HepG2 (cell line): ENCODE measurements around the gene ABCG8. TPM values are rescaled to one million over a fixed set of nuclear protein-coding genes. Genes with fewer than 3 reads are reported as not detected.

Experiments
- ATAD3A ChIP-seq: sonication (generic); formaldehyde crosslinking; IDR thresholded peaks from 2 replicates; pipeline ENCODE4 v1.4.0; 2020; ENCODE audit warnings: missing genetic modification reagents
- BRD4 ChIP-seq: sonication (generic); formaldehyde crosslinking; IDR thresholded peaks from 2 replicates; pipeline ENCODE4 v1.4.0; 2020; ENCODE audit warnings: missing genetic modification reagents
- ELF3 ChIP-seq: IDR thresholded peaks from 2 replicates; pipeline ENCODE4 v1.6.1; 2016; ENCODE audit warnings: missing genetic modification reagents, missing compliant biosample characterization
- ERF ChIP-seq: IDR thresholded peaks from 2 replicates; pipeline ENCODE4 v1.6.1; 2018; ENCODE audit warnings: missing biosample characterization, missing genetic modification reagents
- HNF4G ChIP-seq, 2 experiments: sonication (generic) in 1 of 2; formaldehyde crosslinking in 1 of 2; IDR thresholded peaks; 2 replicates each; pipeline versions ENCODE4 v1.4.0 to v1.6.1; 2011 to 2020; ENCODE audit warnings: borderline replicate concordance in 2 of 2, low read depth in 2 of 2, mild to moderate bottlenecking in 2 of 2, low read length in 1 of 2, missing genetic modification reagents in 1 of 2, moderate library complexity in 1 of 2
- NCOA2 ChIP-seq: sonication (generic); formaldehyde crosslinking; IDR thresholded peaks from 2 replicates; pipeline ENCODE4 v1.8.0; 2022; ENCODE audit warnings: inconsistent platforms
- NCOR1 ChIP-seq: fragments of 200-600 bp; sonication (generic); IDR thresholded peaks from 2 replicates; pipeline ENCODE4 v1.7.0; 2017; ENCODE audit warnings: antibody characterized with exemption, low read length, borderline replicate concordance
- NFE2L1 ChIP-seq: sonication (generic); formaldehyde crosslinking; IDR thresholded peaks from 2 replicates; pipeline ENCODE4 v1.4.0; 2020; ENCODE audit warnings: missing genetic modification reagents, mild to moderate bottlenecking, borderline replicate concordance
- NFIC ChIP-seq: IDR thresholded peaks from 2 replicates; pipeline ENCODE4 v1.6.1; 2012; ENCODE audit warnings: mild to moderate bottlenecking, low read length, inconsistent platforms
- POLR2AphosphoS5 ChIP-seq: IDR thresholded peaks from 2 replicates; pipeline ENCODE4 v1.6.1; 2012; ENCODE audit warnings: low read depth, low read length
- SP140L ChIP-seq: sonication (generic); formaldehyde crosslinking; IDR thresholded peaks from 2 replicates; pipeline ENCODE4 v1.4.0; 2020; ENCODE audit warnings: missing genetic modification reagents, borderline replicate concordance
- TBL1XR1 ChIP-seq: fragments of 150-350 bp; IDR thresholded peaks from 2 replicates; pipeline ENCODE4 v1.6.1; 2014; ENCODE audit warnings: borderline replicate concordance, low read length; ENCODE audit not compliant: partially characterized antibody
- ZFP36 ChIP-seq: fragments of 150-350 bp; IDR thresholded peaks from 2 replicates; pipeline ENCODE4 v1.6.1; 2018; ENCODE audit warnings: borderline replicate concordance, low read length, low read depth; ENCODE audit not compliant: partially characterized antibody
- ZFP90 ChIP-seq: sonication (generic); formaldehyde crosslinking; IDR thresholded peaks from 2 replicates; pipeline ENCODE4 v1.8.0; 2022; ENCODE audit warnings: missing genetic modification reagents, mild to moderate bottlenecking, inconsistent platforms, borderline replicate concordance
- ZNF138 ChIP-seq: sonication (generic); formaldehyde crosslinking; IDR thresholded peaks from 2 replicates; pipeline ENCODE4 v1.5.0; 2020; ENCODE audit warnings: mild to moderate bottlenecking, low read depth, missing genetic modification reagents
- ZNF264 ChIP-seq: sonication (generic); formaldehyde crosslinking; IDR thresholded peaks from 2 replicates; pipeline ENCODE4 v1.4.0; 2020; ENCODE audit warnings: missing genetic modification reagents
- ZNF317 ChIP-seq: sonication (generic); formaldehyde crosslinking; IDR thresholded peaks from 2 replicates; pipeline ENCODE4 v1.5.0; 2020; ENCODE audit warnings: mild to moderate bottlenecking, missing genetic modification reagents
- ZNF441 ChIP-seq: sonication (generic); formaldehyde crosslinking; IDR thresholded peaks from 2 replicates; pipeline ENCODE4 v1.7.0; 2021; ENCODE audit warnings: missing genetic modification reagents, borderline replicate concordance
- ZNF564 ChIP-seq: sonication (generic); formaldehyde crosslinking; IDR thresholded peaks from 2 replicates; pipeline ENCODE4 v1.8.1; 2023; ENCODE audit warnings: mild to moderate bottlenecking, missing genetic modification reagents
- ZNF567 ChIP-seq: sonication (generic); formaldehyde crosslinking; IDR thresholded peaks from 2 replicates; pipeline ENCODE4 v1.8.1; 2023; ENCODE audit warnings: mild to moderate bottlenecking, missing genetic modification reagents, borderline replicate concordance
- ZNF614 ChIP-seq: IDR thresholded peaks from 2 replicates; pipeline ENCODE4 v1.6.1; 2018; ENCODE audit warnings: missing biosample characterization, missing genetic modification reagents, inconsistent platforms, borderline replicate concordance
- ZNF747 ChIP-seq: sonication (generic); formaldehyde crosslinking; IDR thresholded peaks from 2 replicates; pipeline ENCODE4 v1.8.1; 2023; ENCODE audit warnings: missing genetic modification reagents, mild to moderate bottlenecking, borderline replicate concordance
- polyA plus RNA-seq, 8 experiments: library from polyadenylated mRNA; depleted of rRNA in 3 of 8; stranded (reverse) in 7 of 8; unstranded in 1 of 8; fragments of >200 nt; fragmentation: Illumina TruSeq in 4 of 8; extraction: Trizol in 4 of 8; gene quantifications; 2 replicates each; pipeline versions ENCODE4 v1.2.1 to v1.2.3, GENCODE V29; 2011 to 2016; ENCODE audit warnings: low read depth in 4 of 8, missing spikeins in 1 of 8, mixed read lengths in 1 of 8; ENCODE audit not compliant: insufficient read depth in 1 of 8
- total RNA-seq, 5 experiments: library from RNA; depleted of rRNA; stranded (reverse); fragments of >200 nt; fragmentation: Illumina TruSeq; extraction: Trizol; gene quantifications; 2 replicates each; pipeline ENCODE4 v1.2.3, GENCODE V29; 2016; ENCODE audit warnings: low read depth in 1 of 5
- TF ChIP-seq, protein P1 (sequence below): sonication (generic); formaldehyde crosslinking; IDR thresholded peaks from 2 replicates; pipeline ENCODE4 v1.4.0; 2020; ENCODE audit warnings: low read depth, missing genetic modification reagents
- TF ChIP-seq, protein P2 (sequence below): sonication (generic); formaldehyde crosslinking; IDR thresholded peaks from 2 replicates; pipeline ENCODE4 v1.5.0; 2020; ENCODE audit warnings: missing genetic modification reagents, mild to moderate bottlenecking, borderline replicate concordance
- TF ChIP-seq, protein P3 (sequence below): sonication (generic); formaldehyde crosslinking; IDR thresholded peaks from 2 replicates; pipeline ENCODE4 v1.9.0; 2022; ENCODE audit warnings: low read depth, missing genetic modification reagents

ABCG8 gene
- total and polyA plus RNA-seq, 2 of the 13 experiments (the other 11 are each of a cell fraction or from before 2014, with no cell fraction given): 8.1 to 8.8 TPM

DNA sequence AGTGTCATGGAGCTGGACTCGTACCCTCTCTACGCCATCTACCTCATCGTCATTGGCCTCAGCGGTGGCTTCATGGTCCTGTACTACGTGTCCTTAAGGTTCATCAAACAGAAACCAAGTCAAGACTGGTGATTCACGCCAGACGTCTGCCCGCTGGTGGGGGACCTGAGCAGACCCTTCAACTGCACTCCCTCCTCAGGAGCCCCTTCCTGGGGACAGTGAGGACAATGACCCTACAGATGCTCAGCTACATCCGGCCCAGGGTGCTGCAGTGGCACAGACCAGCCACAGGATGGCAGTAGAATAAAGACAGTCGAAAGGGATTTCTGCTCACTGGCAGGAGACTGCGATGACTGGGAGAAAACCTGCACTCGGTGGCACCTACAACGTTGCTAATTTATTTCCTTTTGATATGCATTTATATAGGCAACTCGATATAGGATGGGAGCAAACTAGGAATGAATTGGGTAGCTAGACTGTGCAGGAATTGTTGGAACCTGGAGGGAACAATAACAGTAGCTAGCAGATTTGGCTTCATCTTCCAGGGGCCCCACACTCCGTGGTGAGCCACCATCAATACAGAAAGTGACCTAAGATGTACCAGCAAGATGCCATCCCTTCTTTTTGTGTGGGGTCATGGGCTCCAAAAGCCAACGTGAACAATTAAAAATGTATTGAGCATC, 39.2 kb downstream of the ABCG8 start (continued):
- TF ChIP-seq HNF4G (IDR thresholded peaks at IDR 0.05; ENCODE audit: borderline replicate concordance, low read depth, low read length) (no peak), HNF4G (CRISPR knock-in tag; IDR thresholded peaks at IDR 0.05; ENCODE audit: borderline replicate concordance, low read depth) (no peak), NCOR1 (no peak), NCOA2 (CRISPR knock-in tag) (0 out of 2 replicates have a peak, but pooled peaks have one; percentile 12), POLR2AphosphoS5 (no peak), ERF (CRISPR knock-in tag) (no peak), ZNF614 (CRISPR knock-in tag) (no peak), ZNF441 (CRISPR knock-in tag) (no peak), NFE2L1 (CRISPR knock-in tag) (no peak), ZNF564 (CRISPR knock-in tag) (no peak), ZNF747 (no peak), ZFP36 (no peak), ELF3 (CRISPR knock-in tag) (0 out of 2 replicates have a peak, but pooled peaks have one; percentile 28), ZNF567 (CRISPR knock-in tag) (no peak), ZNF317 (0 out of 2 replicates have a peak, but pooled peaks have one; percentile 45), NFIC (no peak), ATAD3A (CRISPR knock-in tag) (no peak), SP140L (no peak), TBL1XR1 (no peak), ZNF264 (CRISPR knock-in tag) (no peak), ZFP90 (CRISPR knock-in tag) (no peak), ZNF138 (no peak), BRD4 (CRISPR knock-in tag) (no peak)
- TF ChIP-seq, protein P1, sequence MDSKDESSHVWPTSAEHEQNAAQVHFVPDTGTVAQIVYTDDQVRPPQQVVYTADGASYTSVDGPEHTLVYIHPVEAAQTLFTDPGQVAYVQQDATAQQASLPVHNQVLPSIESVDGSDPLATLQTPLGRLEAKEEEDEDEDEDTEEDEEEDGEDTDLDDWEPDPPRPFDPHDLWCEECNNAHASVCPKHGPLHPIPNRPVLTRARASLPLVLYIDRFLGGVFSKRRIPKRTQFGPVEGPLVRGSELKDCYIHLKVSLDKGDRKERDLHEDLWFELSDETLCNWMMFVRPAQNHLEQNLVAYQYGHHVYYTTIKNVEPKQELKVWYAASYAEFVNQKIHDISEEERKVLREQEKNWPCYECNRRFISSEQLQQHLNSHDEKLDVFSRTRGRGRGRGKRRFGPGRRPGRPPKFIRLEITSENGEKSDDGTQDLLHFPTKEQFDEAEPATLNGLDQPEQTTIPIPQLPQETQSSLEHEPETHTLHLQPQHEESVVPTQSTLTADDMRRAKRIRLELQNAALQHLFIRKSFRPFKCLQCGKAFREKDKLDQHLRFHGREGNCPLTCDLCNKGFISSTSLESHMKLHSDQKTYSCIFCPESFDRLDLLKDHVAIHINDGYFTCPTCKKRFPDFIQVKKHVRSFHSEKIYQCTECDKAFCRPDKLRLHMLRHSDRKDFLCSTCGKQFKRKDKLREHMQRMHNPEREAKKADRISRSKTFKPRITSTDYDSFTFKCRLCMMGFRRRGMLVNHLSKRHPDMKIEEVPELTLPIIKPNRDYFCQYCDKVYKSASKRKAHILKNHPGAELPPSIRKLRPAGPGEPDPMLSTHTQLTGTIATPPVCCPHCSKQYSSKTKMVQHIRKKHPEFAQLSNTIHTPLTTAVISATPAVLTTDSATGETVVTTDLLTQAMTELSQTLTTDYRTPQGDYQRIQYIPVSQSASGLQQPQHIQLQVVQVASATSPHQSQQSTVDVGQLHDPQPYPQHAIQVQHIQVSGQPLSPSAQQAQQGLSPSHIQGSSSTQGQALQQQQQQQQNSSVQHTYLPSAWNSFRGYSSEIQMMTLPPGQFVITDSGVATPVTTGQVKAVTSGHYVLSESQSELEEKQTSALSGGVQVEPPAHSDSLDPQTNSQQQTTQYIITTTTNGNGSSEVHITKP (CRISPR knock-in tag): no peak
- TF ChIP-seq, protein P2, sequence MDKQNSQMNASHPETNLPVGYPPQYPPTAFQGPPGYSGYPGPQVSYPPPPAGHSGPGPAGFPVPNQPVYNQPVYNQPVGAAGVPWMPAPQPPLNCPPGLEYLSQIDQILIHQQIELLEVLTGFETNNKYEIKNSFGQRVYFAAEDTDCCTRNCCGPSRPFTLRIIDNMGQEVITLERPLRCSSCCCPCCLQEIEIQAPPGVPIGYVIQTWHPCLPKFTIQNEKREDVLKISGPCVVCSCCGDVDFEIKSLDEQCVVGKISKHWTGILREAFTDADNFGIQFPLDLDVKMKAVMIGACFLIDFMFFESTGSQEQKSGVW (CRISPR knock-in tag): no peak
- TF ChIP-seq, protein P3, sequence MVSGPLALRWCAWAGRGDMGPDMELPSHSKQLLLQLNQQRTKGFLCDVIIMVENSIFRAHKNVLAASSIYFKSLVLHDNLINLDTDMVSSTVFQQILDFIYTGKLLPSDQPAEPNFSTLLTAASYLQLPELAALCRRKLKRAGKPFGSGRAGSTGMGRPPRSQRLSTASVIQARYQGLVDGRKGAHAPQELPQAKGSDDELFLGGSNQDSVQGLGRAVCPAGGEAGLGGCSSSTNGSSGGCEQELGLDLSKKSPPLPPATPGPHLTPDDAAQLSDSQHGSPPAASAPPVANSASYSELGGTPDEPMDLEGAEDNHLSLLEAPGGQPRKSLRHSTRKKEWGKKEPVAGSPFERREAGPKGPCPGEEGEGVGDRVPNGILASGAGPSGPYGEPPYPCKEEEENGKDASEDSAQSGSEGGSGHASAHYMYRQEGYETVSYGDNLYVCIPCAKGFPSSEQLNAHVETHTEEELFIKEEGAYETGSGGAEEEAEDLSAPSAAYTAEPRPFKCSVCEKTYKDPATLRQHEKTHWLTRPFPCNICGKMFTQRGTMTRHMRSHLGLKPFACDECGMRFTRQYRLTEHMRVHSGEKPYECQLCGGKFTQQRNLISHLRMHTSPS (CRISPR knock-in tag): no peak
